AG20443 (cell line): ENCODE data around the gene RAB44.
"Not testable (repeated sequence)": the region's sequence is repeated elsewhere in the genome, so short reads cannot be mapped to it uniquely, and the experiment has no call there.

ENCODE experiments used
- DNase-seq: peaks from one replicate; pipeline ENCODE4 v3.0.0; 2012; ENCODE audit warnings: low spot score, mixed read lengths

The RAB44 gene

DNA sequence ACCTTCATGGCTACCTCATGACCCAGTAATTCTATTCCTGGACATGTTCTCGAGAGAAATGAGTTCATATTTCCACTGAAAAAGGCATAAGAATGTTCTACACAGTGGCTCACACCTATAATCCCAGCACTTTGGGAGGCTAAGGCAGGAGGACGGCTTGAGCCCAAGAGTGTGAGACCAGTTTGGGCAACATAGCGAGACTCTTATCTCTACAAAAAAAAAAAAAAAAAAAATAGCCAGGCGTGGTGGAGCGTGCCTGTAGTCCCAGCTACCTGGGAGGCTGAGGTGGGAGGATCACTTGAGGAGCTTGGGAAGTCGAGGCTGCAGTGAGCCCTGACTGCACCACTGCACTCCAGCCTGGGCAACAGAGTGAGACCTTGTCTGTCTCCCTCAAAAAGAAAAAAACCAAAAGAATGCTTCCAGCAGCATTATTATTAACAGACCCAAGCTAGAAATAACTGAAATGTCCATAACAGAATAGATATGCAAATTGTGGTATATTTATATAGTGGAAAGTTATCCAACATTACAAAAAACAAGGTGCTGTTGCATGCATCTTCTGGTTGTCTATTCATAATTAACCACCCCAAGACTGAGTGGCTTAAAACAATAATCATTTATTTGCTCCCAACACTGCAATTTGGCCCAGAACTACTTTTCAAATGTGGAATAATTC, 9.4 kb upstream of the RAB44 start:
- DNase-seq = no peak

DNA sequence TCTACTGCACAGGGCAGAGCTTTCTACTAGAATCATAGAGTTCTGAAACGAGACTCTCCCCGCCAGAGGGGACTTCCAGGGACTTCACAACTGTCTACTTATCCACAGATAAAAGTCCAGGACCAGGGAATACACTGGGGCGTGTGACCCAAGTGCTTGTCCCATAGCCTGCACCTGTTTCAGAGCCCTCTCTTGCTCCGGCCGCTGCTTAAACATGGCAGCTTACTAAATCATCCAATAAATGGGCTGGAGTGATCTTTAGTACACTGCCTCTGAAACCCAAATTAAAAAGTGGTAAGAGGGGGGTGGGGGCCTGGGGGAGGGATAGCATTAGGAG, 8.9 kb upstream of the RAB44 start:
- no peak for DNase-seq

DNA sequence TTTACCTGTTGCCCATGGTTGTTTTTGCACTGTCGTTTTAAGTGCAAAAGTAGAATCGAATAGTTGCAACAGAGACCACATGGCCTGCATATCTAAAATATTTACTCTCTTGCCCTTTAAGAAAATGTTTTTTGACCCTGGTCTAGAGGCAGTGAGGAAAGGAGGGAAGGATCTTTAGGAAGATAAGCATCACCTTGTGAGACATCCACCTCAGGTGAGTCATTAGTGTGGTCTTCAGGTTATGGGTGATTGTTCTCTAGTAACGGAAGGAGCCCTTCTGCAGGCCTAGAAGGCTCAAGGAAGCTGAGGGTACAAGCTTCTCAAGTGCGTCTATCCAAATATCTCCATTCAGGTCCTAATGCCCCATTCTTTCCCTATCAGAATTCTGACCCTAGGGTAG, 6.6 kb upstream of the RAB44 start:
- no peak for DNase-seq

DNA sequence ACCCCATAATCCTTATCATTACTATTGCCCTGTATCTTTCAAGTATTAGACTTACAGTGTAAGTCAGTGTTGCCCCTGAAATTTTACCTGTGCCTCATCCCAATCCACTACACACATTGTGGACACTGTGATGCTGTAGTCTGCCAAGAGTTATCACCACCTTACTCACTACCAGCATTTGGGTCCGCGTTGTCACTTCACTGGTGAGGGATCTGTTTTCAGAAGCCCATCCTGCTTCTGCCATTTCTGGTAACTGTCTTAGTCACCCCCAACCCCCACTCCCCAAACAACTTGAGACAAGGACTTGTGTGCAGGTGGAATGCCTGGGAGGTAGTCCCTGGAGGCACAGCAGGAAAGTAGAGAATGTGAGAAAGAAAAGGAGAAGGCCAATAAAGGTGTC, 6.0 kb upstream of the RAB44 start:
- no peak for DNase-seq

DNA sequence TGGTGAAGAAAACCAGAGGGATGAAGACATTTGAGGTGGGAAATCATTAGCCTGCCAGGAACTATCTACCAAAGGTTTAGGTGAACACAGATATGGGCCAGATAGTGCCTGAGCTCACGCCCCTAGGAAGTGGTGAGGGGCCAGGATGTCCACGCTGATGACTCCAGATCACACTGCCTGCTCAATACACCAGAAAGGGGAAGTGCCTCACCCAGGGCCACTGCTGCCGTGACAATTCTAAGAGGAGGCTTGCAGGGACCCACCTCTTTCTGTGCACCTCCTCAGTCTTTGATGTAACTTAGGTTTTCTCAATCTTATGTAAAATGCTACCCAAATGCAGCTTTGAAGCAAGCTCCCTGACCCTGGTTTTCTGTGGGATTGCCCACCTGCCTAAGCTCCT, 5.4 kb upstream of the RAB44 start:
- no peak for DNase-seq

DNA sequence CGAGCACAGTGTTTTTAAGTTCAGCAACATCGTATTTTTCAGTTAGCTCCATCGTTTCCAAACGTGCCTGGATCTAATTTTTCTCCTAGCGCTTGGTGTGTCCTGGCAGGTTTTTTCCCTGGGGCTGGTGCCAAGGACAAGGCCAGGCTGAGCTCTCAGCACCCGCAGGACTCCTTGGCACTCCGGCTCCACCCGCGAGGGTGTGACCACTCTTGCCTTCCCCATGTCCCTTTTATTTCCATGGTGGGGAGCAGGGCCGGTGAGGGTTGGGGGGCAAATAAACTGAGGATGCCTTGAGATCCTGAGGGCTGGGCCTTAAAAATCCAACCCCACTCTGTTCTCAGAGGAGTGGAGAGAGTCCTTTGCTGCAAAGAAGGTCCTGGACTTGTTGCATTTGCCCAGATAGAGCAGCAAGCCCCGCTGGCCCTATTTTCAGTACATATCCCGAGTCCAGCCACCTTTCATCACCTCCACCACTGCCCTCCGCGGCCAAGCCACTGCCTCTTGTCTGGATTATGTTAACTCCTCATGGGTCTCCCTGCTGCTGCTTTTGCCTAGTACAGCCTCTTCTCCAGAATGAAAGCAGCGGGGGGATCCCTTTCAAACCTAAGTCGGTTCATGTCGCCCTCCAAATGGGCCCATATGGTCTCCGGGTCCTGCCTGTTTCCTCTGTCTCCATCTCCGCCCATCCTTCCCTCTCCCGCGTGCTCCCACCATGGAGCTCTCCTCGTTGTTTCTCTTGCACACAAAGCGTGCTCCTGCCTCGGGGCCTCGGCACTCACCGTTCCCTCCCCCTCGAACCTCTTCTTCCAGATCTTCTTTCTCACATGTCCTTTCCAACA, 4.5 kb upstream of the RAB44 start:
- peak; percentile 58 for DNase-seq

DNA sequence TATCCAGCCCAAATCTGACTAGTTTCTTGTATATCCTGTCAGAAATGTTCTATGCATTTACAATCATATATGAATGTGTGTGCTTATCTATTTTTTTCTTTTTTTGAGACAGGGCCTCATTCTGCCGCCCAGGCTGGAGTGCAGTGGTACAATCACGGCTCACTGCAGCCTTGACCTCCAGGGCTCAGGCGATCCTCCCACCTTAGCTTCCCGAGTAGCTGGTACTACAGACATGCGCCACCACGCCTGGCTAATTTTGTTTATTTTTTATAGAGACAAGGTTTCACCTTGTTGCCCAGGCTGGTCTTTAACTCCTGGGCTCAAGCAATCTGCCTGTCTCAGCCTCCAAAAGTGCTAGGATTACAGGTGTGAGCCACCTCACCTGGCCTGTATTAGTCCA, 3.0 kb upstream of the RAB44 start:
- DNase-seq = no peak

DNA sequence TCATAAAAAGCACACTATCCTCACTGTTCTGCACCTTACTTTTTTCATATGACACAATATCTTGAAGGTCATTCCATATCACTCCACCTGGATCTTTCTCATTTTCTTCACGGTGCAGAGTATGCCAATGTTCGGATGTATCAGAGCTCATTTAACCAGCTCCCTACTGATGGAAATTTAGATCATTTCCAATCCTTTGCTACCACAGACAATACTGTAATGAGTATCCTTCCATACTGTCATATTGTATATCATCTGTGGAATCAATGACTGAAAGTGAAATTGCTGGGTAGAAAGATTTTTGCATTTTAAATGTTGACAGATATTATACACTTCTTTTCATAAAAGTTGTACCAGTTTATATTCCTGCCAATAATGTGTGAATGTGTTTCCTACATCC, 2.2 kb upstream of the RAB44 start:
- DNase-seq = no peak

DNA sequence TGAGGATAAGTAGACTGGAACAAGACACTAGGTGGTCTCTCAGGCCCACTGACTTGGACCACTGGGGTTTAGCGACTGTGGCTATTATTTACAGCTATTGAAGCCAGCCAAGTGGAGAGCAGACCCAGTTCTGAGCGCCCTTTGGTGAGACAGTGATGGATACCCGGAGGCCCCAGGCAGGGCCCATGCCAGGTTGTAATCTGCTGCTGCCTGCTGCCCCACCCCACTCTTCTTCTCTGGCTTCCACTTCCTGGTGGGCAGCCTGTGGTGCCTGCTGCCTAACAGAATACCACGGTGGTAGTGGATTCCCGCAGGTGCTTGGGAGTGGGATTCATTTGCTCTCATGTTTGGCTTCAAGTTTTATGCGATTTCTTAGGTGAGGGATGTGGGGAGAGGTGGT, 570 bp downstream of the RAB44 start:
- DNase-seq = no peak

- DNase-seq = no peak
Measured at GRCh38 chr6:36698871-36699271, 1.2 kb downstream of the RAB44 start.

GRCh38 chr6:36699348-36699747, 1.7 kb downstream of the RAB44 start:
- no peak for DNase-seq

GRCh38 chr6:36700071-36700812, 2.6 kb downstream of the RAB44 start:
- no peak for DNase-seq

- DNase-seq = no peak
Measured at GRCh38 chr6:36700831-36701230, 3.2 kb downstream of the RAB44 start.

- DNase-seq = no peak
Measured at GRCh38 chr6:36701401-36701991, 3.9 kb downstream of the RAB44 start.

DNA sequence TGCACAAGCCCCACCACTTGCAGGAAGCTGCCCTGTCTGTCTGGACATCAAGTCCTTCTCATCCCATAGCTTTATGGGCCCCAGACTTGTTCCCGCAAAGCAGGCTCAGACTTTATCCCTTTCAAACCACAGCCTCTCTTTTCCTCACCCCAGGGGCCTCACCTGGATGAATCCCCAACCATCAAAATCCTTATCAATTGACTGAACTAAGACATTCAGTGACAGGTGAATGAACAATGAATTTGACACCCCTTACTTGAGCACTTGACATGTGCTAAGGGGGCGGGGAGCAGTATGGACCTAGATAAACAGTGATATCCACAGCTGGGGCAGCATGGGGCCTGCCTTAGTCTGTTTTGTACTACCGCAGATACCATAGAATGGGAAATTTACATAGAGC, 5.0 kb downstream of the RAB44 start:
- no peak for DNase-seq

GRCh38 chr6:36703081-36703606, 5.5 kb downstream of the RAB44 start:
- DNase-seq = no peak

GRCh38 chr6:36703982-36704381, 6.4 kb downstream of the RAB44 start:
- DNase-seq = no peak

- not testable (repeated sequence) for DNase-seq
Measured at GRCh38 chr6:36704961-36705577, 7.4 kb downstream of the RAB44 start.

DNA sequence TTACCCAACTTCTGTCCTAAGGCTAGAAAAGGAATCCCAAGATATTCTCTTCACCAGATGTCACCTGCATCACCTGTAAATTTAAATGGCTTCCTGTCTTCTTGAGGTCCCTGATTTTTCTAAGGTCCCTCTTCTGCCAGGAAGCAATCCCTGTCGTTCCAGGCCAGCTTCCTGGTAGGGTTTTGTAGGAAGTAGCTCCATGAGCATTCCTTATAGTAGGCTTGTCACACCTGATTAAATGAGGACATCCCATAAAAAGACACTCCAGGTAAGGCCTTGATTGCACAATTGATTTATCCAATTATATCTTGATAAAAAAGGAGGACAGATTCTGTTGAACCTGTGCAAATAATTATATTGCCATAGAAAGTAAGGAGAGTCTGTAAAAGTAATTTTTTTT, 8.7 kb downstream of the RAB44 start:
- no peak for DNase-seq

DNA sequence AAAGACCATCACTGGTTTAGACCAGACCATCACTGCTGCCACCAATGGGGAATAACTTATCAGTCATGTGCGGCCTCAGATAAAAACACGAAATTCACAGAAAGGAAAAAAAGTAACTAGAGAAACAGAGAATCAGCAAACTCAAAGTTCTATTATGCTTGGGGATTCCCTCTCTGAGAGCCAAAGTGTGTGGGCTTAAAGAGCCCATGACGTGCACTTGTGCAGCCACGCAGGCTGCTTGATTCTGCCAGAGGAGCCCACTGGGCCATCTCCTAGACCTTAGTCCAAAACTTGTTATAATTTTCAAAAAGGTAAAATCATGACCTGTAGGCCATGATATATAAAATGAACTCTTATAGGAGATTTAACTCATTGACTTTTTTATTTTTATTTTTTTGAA, 15.2 kb downstream of the RAB44 start:
- DNase-seq = no peak

DNA sequence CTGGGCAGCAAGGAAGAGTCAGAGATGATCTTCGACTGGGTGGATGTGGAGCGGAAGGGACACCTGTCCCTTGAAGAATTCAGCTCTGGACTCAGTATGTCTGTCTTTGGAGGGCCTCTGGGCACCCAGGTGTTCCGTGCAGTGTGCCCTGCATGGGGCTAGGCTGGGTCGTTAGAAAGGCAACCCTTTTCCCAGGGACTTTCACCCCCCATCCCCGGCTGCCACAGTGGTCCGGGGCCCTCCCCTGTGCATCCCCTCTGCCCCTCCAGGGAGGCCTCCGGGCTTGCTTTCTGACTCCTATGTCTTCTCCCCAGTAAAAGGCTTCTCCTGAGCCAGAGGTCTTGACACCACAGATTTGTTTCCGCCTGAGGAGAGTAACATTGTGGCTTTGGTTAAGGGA, 16.2 kb downstream of the RAB44 start:
- DNase-seq = no peak

- no peak for DNase-seq
Measured at GRCh38 chr6:36714511-36714910, 16.9 kb downstream of the RAB44 start.
